ENCODE measurements around the gene PNKP.

PNKP gene

DNA sequence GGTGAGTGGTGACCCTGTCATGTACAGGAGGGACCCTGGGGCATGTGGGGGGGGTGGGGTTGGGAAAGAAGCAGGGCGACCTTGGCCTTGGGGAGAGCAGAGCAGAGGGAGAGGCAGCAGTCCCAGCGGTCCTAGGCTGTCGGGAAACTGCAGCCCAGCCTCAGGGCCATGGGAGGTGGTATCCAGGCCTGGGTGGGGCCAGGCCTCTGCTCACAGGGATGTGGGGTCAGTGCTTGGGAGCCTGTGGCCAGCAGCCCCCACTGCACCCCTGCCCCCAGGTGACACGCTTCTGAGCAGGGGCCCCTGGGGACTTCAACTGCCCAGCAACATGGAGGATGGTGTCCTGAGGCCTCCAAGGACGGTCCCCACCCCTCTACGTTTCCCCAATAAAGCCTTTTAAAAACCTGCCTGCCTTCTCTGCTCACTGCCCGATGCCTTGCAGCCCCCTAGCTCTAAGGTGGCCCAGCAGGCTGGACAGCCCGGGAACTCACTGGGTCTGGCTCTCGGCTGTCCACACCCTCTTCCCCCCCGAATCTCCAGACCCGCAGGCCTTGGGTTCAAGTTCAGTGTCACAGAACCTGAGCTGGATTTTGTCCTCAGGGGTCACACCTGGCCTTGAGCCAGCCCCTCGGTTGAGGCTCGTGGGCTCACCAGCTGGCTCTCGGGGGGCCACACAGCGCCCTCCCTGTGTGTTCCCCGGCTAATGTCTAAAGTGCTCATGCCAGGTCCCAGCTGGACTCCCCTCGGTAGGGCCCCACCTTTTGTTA lies 6.9 kb downstream of the PNKP start:
- no peak for DNase-seq (ENCODE audit: low read depth in 2 of 2)

GRCh38 chr19:49859682-49860335 lies 7.6 kb downstream of the PNKP start:
- no peak for DNase-seq (ENCODE audit: low read depth in 2 of 2)

DNA sequence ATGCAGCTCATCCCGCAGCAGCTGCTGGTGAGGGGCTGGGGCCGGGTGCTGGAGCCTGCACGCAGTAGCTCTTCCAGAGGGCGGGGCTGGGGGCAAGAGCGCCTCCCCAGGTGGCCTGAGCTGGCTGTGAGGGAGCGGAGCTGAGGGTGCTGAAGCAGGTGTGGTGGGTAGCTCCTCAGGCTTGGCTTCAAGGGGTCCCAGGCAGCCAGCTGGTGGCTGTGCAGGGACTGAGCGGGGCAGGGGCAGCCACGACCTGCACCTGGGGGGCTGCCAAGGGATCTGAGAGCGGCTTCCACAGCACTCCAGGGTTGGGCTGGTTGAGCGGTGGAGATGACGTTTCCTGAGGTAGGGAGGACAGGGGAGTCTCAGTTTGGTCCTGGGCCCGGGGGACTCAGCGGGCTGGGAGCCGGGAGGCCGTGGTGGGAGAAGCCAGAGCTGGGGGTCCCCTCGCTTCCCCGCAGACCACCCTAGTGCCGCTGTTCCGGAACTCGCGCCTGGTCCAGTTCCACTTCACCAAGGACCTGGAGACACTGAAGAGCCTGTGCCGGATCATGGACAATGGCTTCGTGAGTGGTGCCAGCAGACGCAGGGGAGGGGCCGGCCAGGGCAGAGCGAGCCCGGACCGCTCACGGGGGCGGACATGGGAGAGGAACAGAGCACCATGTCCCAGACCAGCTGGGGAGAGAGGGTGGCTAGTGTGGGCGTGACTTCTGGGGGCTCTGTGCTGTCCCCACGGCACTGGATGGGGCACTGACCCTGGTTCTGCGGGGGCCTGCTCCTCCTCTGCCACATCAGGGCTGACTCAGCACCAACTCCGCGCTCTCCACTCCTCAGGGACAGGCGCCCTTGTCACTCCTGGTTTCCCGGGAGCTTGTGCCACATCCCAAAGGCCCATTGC lies 9.0 kb downstream of the PNKP start:
- DNase-seq (ENCODE audit: low read depth in 2 of 2) = no peak

GRCh38 chr19:49857838-49858087 lies 9.6 kb downstream of the PNKP start:
- DNase-seq (ENCODE audit: low read depth in 2 of 2) = no peak

DNA sequence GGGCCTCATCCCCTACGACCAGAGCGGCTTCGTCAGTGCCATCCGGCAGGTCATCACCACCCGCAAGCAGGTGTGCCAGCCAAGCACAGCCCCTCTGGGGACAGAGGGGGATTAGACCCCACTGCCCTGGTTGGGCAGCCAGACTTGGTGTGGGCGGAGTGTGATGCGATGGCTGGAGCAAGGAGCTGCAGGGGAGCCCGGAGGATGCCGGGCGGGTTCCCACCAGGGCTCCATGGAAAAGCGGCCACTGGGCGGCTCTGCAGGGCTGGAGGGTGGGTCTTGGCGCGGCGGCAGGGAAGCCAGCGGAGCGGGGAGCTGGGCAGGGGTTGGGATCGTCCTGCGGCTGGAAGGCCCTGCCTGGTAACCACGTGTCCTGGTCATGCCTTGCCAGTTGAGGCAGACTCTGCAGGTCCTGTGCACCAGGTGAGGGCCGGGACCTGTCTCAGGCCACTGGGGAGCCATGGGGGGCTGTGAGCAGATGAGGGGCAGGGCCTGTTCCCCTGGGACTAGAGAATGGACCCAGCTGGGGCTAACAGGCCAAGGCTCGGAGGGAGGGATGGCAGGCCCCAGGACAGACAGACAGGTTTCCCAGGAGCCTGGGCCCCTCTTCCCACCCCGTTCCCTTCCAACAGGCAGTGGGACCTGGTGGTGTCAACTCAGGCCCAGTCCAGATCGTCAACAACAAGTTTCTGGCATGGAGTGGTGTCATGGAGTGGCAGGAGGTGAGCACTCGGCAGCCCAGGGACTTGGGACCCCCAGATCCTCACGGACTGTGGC lies 10.1 kb downstream of the PNKP start:
- DNase-seq (ENCODE audit: low read depth in 2 of 2) = no peak

DNA sequence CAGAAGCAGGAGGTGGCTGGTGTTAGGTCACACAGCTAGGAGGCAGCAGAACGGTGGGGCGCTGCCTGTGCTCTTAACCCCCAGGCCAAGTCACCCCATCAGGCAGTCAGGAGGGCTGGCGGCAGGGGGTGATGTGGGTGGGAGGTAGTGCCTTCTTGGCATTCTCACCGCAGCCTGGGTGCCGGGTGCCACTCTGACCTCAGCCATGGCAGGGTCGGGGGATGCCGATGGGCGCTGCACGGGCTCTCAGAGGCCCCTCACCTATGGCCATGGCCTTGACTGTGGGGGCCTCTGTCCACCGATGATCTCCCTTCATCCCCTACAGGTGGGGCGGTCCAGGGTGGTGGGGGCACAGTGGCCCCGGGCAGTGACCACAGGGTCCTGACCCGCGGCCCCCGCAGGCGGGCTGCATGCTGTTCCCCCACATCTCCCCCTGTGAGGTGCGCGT lies 10.8 kb downstream of the PNKP start:
- no peak for DNase-seq (ENCODE audit: low read depth in 2 of 2)

- no peak for DNase-seq (ENCODE audit: low read depth in 2 of 2)
Observed at GRCh38 chr19:49855676-49856573, 11.5 kb downstream of the PNKP start.

DNA sequence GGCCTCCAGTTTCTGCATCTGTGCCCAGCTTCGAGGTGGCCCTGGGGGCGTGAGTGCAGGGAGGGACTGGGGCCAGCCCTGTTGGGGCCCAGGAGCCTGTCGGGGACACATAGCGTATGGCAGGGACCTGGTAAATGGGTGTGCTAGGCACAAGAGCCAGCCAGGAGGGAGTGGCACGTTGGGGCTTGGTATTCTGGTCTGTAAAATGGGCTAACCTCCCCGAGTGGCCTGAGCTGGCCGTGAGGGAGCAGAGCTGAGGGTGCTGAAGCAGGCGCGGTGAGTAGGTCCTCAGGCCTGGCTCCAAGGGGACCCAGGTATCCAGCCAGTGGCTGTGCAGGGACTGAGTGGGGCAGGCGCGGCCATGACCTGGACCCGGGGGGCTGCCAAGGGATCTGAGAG lies 12.1 kb downstream of the PNKP start:
- no peak for DNase-seq (ENCODE audit: low read depth in 2 of 2)

DNA sequence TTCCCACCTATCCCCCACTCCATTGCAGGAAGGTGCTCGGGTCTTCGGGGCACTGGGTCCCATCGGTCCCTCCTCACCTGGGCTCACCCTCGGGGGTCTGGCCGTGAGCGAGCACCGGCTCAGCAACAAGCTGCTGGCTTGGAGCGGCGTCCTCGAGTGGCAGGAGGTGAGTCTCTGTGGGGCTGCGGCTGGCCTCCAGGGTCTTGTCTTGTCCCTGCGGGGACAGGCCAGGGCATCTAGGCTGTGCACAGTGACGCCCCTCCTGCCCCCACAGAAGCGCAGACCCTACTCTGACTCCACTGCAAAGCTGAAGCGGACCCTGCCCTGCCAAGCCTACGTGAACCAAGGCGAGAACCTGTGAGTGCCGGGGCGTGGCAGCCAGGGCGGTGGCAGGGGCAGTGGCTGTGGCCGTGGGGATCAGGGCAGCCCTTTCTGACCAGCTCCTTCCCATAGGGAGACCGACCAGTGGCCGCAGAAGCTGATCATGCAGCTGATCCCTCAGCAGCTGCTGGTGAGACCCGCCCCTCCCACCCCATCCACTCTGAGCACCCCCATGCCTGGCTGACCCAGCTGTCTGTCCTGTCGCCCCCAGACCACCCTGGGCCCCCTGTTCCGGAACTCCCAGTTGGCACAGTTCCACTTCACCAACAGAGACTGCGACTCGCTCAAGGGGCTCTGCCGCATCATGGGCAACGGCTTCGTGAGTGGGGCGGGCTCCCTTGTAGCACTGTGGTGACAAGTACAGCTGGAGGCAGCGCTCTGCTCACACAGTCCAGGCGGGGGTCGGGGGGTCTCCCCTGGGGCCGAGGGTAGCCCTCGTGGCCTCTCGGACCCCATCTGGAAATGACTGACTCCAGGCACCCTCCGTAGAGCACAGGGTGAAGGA lies 12.8 kb downstream of the PNKP start:
- DNase-seq (ENCODE audit: low read depth in 2 of 2) = no peak

DNA sequence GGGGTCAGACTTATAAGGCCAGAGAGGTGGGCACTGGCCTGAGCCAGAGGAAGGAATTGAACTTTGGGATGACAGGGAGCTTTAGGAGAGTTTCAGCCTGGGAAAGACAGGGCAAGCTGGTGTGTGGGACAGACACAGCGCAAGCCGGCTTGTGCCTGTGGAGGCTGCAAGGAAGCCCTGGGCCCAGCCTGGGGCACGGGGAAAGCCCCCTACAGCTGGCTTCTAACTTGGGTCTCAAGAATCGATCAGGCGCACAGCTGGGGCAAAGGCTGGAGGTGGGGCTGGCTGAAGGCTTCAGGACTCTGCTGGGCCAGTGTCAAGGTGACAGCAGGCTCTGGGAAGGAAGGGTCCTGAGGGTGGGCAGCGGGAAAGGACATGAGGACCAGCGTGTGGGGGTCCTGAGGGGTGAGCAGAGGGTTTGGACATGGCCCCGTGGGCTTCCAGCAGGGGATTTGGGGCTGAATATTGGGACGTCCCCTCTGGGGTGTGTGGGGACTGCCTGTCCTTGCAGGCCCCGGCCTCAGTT lies 13.5 kb downstream of the PNKP start:
- DNase-seq (ENCODE audit: low read depth in 2 of 2) = no peak

GRCh38 chr19:49852631-49853126 lies 14.7 kb downstream of the PNKP start:
- DNase-seq (ENCODE audit: low read depth in 2 of 2) = no peak

- no peak for DNase-seq (ENCODE audit: low read depth in 2 of 2)
Observed at GRCh38 chr19:49851456-49852259, 15.7 kb downstream of the PNKP start.

DNA sequence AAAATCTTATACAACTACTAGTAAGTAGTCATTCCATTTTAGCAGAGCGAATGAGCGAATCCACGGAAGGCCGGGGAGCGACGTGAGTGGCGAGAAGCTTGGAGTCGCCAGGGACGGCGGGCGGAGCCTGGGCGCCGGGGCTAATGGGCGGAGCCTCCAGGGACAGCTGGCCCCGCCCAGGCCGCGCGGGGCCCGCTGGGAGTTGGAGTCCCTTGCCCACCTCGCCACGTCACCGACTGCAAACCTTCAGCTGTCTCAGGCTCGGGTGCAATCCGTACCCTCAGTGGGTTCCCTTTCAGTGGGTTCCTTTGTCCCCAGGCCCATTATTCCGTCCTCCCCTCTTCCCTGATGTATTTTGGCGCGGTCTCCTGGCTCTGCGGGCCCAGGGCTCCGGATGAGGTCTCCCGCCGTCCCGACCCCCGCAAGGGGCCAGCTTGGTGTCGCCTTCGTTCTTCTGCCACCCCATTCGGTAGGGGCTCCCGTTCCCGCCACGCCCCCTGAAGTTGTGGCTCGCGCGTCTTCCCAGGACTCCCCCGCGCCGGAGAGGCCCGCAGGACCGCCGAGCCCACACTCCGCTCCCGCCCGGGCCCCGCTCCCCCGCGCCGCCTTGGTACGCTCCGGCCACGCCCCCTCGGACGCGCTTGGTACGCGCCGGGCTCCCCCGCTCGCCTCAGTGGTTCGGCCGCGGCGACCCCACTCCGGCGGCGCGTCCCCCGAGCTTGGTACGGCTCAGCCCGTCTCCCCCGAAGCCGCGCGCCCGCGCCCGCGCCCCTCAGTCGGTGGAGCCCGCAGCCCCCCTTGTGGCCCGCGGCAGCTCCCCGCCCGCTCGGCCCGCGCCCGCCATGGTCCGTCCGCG lies 16.7 kb downstream of the PNKP start, which contains the start of gene PTOV1:
PTOV1 (plus strand) TSS at position 673 of the 856 bp plus-strand sequence.
- peak; percentile 72 to 83 for DNase-seq (ENCODE audit: low read depth in 2 of 2)

- no peak for DNase-seq (ENCODE audit: low read depth in 2 of 2)
Observed at GRCh38 chr19:49850221-49850486, 17.2 kb downstream of the PNKP start.

DNA sequence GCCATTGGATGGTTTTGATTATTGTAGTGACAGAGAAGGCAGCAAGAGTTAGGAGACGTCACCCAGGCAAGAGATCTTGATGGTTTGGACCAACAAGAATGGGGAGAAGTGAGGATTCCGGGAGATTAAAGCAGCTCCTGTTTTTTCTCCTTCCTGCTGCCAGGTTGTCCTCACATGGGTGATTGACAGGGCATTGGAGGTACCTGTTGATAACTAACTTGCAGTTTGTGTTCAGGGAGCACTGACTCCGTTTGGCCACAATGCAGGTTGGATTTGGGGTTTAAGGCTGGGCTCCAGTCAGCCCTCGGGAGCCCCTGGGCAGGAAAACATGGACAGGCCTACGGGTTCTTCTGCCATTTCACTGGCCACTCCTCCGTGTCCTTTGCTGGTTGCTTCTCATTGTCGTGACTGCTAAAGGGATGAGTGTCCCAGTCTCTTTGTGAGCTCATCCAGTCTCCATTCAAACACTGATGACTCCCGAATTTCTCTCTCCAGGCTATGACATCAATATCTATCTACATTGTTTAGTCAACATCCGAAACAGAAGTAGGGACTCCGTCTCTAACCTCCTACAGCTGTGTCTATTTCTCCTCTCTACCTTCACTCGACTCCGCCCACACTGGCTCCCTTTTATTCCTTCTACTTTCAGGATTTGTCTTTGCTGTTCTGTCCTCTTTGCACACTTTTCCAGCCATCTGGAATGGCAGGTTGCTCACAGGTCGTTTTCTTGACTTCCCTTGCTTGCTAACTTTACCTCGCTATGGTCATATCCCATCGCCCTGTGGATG lies 17.7 kb downstream of the PNKP start:
- DNase-seq (ENCODE audit: low read depth in 2 of 2) = no peak

- DNase-seq (ENCODE audit: low read depth in 2 of 2) = no peak
Observed at GRCh38 chr19:49848938-49849337, 18.4 kb downstream of the PNKP start.
